Measurements from ENCODE around the gene ARHGAP26.

ARHGAP26 gene

GRCh38 chr5:142906863-142907671 is 136.9 kb downstream of the ARHGAP26 start:
- no peaks in the 10 kb centered on the region for H3K27me3 Mint-ChIP-seq
- DNase-seq, result no peak
- peaks cover 25% of the 10 kb centered on the region for H3K36me3 Mint-ChIP-seq

GRCh38 chr5:142908659-142909058 is 138.5 kb downstream of the ARHGAP26 start:
- no peak overlapping the region for H3K27ac Mint-ChIP-seq
- H3K4me3 Mint-ChIP-seq, result no peak overlapping the region
- no peak for DNase-seq
- CTCF ChIA-PET, result interaction anchor here (0.7 to 2.4 kb wide), 3 partner anchors 13 to 192 kb away, joined by 3 to 5 read pairs (median 3); no protein-coding TSS in a partner anchor
- H3K36me3 Mint-ChIP-seq, result peaks cover 25% of the 10 kb centered on the region
- H3K4me1 Mint-ChIP-seq, result no peaks in the 10 kb centered on the region
- no peaks in the 10 kb centered on the region for H3K9me3 Mint-ChIP-seq
- no peaks in the 10 kb centered on the region for H3K27me3 Mint-ChIP-seq

More at GRCh38 chr5:142906863-142907671, 136.9 kb downstream of the ARHGAP26 start:
- Mint-ChIP-seq H3K4me3 (no peak overlapping the region), H3K9me3 (no peaks in the 10 kb centered on the region), H3K27ac (no peak overlapping the region), H3K4me1 (no peaks in the 10 kb centered on the region)
- CTCF ChIA-PET, result interaction anchor here (1.1 to 2.4 kb wide), 4 partner anchors 9 to 190 kb away, joined by 3 to 6 read pairs (median 4); no protein-coding TSS in a partner anchor

- Mint-ChIP-seq H3K36me3 (peaks cover 20% of the 10 kb centered on the region), H3K27ac (no peak overlapping the region), H3K4me1 (no peaks in the 10 kb centered on the region), H3K27me3 (no peaks in the 10 kb centered on the region), H3K4me3 (no peak overlapping the region), H3K9me3 (no peaks in the 10 kb centered on the region)
- DNase-seq, result no peak
- CTCF ChIA-PET, result interaction anchor here (1.7 kb wide), 1 partner anchor 21 kb away, joined by 4 read pairs; no protein-coding TSS in a partner anchor
Observed at GRCh38 chr5:142910128-142910527, 140.0 kb downstream of the ARHGAP26 start.

GRCh38 chr5:142911170-142911569 is 141.0 kb downstream of the ARHGAP26 start:
- Mint-ChIP-seq H3K9me3 (no peaks in the 10 kb centered on the region), H3K36me3 (peaks cover 19% of the 10 kb centered on the region), H3K4me1 (no peaks in the 10 kb centered on the region), H3K27me3 (no peaks in the 10 kb centered on the region), H3K4me3 (no peak overlapping the region), H3K27ac (no peak overlapping the region)
- no peak for DNase-seq
- CTCF ChIA-PET, result interaction anchor here (1.5 to 1.7 kb wide), 2 partner anchors 22 to 30 kb away, joined by 3 to 4 read pairs; no protein-coding TSS in a partner anchor

GRCh38 chr5:142911775-142912174 is 141.6 kb downstream of the ARHGAP26 start:
- no peaks in the 10 kb centered on the region for H3K27me3 Mint-ChIP-seq
- peaks cover 15% of the 10 kb centered on the region for H3K36me3 Mint-ChIP-seq
- no peaks in the 10 kb centered on the region for H3K4me1 Mint-ChIP-seq
- no peaks in the 10 kb centered on the region for H3K9me3 Mint-ChIP-seq
- CTCF ChIA-PET, result interaction anchor here (1.5 to 2.4 kb wide), 2 partner anchors 23 to 31 kb away, joined by 3 to 9 read pairs; no protein-coding TSS in a partner anchor
- H3K27ac Mint-ChIP-seq, result no peak overlapping the region
- DNase-seq, result no peak
- no peak overlapping the region for H3K4me3 Mint-ChIP-seq

DNA sequence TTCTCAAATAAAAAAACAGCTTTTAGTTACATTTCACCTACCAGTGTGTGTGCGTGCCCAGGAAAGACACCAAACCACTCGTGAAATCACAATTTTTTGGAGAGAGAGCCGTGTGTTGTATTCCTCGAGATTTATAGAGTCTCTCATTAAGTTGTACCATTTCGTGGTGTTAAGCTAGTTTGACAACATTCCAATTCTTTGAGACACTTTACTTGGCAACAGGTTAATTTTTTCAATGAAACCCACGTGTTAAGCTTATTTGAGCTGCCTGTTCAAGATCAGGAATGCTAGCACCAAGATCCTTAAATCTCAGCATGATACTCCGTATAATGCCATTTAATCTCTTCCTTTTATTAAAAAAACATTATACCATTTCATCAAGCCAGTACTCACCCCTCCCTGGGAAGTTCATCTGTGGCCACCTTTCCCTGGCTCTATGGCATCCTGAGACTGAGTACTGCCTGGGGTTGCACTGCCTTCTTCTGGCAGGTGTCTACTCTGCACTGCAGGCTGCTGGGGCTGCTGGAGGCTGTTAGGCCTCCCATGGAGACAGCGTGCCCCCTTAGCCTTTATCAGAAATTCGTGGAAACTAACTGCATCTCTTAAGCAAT is 143.7 kb downstream of the ARHGAP26 start:
- H3K4me3 Mint-ChIP-seq, result no peak overlapping the region
- H3K4me1 Mint-ChIP-seq, result no peaks in the 10 kb centered on the region
- no peaks in the 10 kb centered on the region for H3K27me3 Mint-ChIP-seq
- CTCF ChIA-PET, result interaction anchor here (0.6 to 2.4 kb wide), 5 partner anchors 10 to 201 kb away, joined by 3 to 9 read pairs (median 4); no protein-coding TSS in a partner anchor
- no peak overlapping the region for H3K27ac Mint-ChIP-seq
- H3K36me3 Mint-ChIP-seq, result peaks cover 12% of the 10 kb centered on the region
- H3K9me3 Mint-ChIP-seq, result no peaks in the 10 kb centered on the region
- no peak for DNase-seq

GRCh38 chr5:142915038-142915437 is 144.9 kb downstream of the ARHGAP26 start:
- H3K27ac Mint-ChIP-seq, result no peak overlapping the region
- H3K4me3 Mint-ChIP-seq, result no peak overlapping the region
- CTCF ChIA-PET, result interaction anchor here (1.1 to 1.3 kb wide), 2 partner anchors 8 to 166 kb away, joined by 3 to 6 read pairs; no protein-coding TSS in a partner anchor
- no peaks in the 10 kb centered on the region for H3K4me1 Mint-ChIP-seq
- peaks cover 12% of the 10 kb centered on the region for H3K36me3 Mint-ChIP-seq
- H3K9me3 Mint-ChIP-seq, result no peaks in the 10 kb centered on the region
- DNase-seq, result no peak
- H3K27me3 Mint-ChIP-seq, result no peaks in the 10 kb centered on the region

DNA sequence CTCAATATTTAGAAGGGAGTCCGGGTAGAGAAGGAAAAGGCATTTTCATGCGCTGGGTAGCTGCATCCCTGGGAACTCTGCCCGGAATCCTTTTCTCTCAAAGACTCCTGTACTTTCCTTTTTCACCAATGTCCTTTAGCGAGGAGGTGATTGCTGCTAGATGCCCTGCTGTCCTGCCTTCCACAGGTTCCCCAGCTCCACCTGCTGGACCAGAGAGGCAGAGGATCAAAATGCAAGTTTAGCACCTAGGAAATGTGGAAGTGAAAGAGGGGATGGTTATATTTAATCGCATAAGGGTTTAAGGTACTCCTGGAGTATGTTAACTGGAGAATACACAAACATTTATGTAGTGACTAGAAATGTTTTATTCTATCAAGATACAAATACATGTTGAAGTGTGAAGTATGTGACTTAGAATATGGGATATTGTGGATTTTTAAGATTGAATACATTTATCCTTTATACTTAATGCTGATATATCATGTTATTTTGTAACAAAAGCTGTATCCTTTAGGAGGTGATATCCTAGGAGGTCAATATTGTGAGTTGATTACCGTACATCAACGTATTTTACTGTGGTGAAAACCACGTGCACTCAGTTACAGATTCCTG is 145.7 kb downstream of the ARHGAP26 start:
- Mint-ChIP-seq H3K4me1 (no peaks in the 10 kb centered on the region), H3K27me3 (no peaks in the 10 kb centered on the region), H3K36me3 (peaks cover 11% of the 10 kb centered on the region), H3K4me3 (no peak overlapping the region), H3K27ac (no peak overlapping the region), H3K9me3 (no peaks in the 10 kb centered on the region)
- CTCF ChIA-PET, result interaction anchor here (0.6 to 1.8 kb wide), 9 partner anchors 9 to 909 kb away, joined by 3 to 8 read pairs (median 4); no protein-coding TSS in a partner anchor
- DNase-seq, result peak; percentile 33

GRCh38 chr5:142918959-142919635 is 148.9 kb downstream of the ARHGAP26 start:
- peaks cover 2% of the 10 kb centered on the region for H3K36me3 Mint-ChIP-seq
- no peak for DNase-seq
- H3K4me3 Mint-ChIP-seq, result no peak overlapping the region
- CTCF ChIA-PET, result interaction anchor here (0.7 to 1.2 kb wide), 3 partner anchors 14 to 206 kb away, joined by 3 read pairs; no protein-coding TSS in a partner anchor
- H3K27me3 Mint-ChIP-seq, result no peaks in the 10 kb centered on the region
- H3K9me3 Mint-ChIP-seq, result no peaks in the 10 kb centered on the region
- H3K4me1 Mint-ChIP-seq, result peaks cover 1% of the 10 kb centered on the region
- no peak overlapping the region for H3K27ac Mint-ChIP-seq

DNA sequence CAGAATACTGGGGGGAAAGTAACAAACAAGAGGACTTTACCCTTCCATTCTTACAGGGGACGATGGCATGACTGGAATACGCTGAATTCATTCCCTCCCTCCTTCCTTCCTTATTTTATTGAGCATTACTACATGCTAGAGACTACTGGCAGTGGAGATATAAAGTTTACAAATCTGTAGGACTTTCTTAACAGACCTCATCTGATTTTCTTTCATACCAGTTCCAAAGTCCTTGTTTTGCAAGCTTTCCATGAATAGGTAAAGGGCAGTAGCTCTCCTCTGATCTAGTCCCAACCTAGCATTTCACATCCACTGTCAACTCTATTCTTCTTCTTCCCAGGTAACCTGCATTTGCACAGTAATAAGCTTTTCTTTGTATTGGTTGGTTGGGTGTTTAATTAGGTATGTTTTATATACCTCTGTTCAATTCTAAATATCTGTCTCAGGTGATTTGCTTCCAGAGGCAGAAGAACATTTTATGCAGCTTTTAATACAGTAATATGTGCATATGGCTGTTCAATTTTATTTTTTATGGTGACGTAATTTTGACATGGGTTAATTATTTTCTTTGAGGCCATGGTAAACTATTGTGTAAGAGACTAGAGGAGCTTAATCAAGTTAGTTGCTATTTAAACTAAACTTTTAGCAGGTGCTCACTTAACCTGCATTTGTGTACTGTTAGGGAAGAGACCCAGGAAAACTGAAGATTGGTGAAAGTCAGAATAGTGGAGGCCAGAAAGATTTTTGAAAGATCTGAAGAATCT is 150.9 kb downstream of the ARHGAP26 start:
- Mint-ChIP-seq H3K27ac (no peak overlapping the region), H3K4me1 (peaks cover 19% of the 10 kb centered on the region), H3K4me3 (no peak overlapping the region), H3K36me3 (peaks cover 2% of the 10 kb centered on the region), H3K9me3 (no peaks in the 10 kb centered on the region), H3K27me3 (no peaks in the 10 kb centered on the region)
- no peak for DNase-seq
- CTCF ChIA-PET, result interaction anchor here (0.5 to 5.8 kb wide), 13 partner anchors 13 to 1047 kb away, joined by 3 to 29 read pairs (median 3); no protein-coding TSS in a partner anchor

GRCh38 chr5:142922223-142922952 is 152.2 kb downstream of the ARHGAP26 start:
- DNase-seq, result no peak
- Mint-ChIP-seq H3K27me3 (no peaks in the 10 kb centered on the region), H3K4me1 (peaks cover 23% of the 10 kb centered on the region), H3K9me3 (no peaks in the 10 kb centered on the region), H3K27ac (peak overlapping the region; percentile 47), H3K4me3 (no peak overlapping the region), H3K36me3 (peaks cover 2% of the 10 kb centered on the region)
- CTCF ChIA-PET, result interaction anchor here (0.6 to 5.8 kb wide), 17 partner anchors 9 to 1046 kb away, joined by 3 to 29 read pairs (median 3); no protein-coding TSS in a partner anchor

DNA sequence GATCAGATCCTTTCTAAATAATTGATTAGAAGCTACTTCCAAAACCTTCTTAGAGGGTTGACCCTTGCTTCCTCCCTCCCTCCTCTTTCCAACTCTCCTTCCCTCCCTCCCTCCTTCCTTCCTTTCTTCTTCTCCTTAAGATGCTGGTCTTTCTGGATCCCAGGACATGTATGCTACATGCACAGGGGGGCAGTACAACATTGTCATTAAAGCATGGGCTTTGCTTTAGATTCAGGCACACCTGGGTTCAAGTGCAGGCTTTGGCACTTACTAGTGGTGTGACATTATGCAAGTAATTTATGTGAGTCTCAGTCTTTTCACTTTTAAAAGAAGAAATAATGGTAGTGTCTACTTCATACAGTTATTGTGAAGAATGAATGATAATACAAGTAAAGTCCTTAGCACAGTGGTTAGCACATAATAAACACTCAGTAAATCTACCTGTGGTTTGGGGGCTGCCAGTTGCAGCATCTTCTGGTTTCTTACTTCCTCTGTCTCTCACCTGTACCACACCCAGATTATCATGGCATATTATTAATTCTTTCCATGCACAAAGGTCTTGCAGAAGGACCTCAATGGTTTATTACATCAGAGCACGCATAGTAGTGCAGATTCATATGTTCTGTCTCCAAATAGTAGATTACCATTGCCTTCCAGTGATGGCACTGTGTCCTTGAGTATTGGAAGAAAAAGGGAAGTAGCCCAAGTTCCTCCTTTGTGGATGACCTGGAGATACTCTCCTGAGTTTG is 154.1 kb downstream of the ARHGAP26 start:
- CTCF ChIA-PET, result interaction anchor here (1.2 to 5.8 kb wide), 7 partner anchors 8 to 183 kb away, joined by 3 to 29 read pairs (median 4); no protein-coding TSS in a partner anchor
- H3K4me3 Mint-ChIP-seq, result no peak overlapping the region
- no peak for DNase-seq
- no peaks in the 10 kb centered on the region for H3K9me3 Mint-ChIP-seq
- H3K4me1 Mint-ChIP-seq, result peaks cover 25% of the 10 kb centered on the region
- H3K36me3 Mint-ChIP-seq, result peaks cover 4% of the 10 kb centered on the region
- H3K27me3 Mint-ChIP-seq, result no peaks in the 10 kb centered on the region
- no peak overlapping the region for H3K27ac Mint-ChIP-seq

All from activated naive CD4-positive, alpha-beta T cell treated with anti-CD3 and anti-CD28 coated beads, Interleukin-2, amount 10 ng/mL, durations not matched to agents 7 days and 5 days (primary cell).